ENCODE measurements around the gene MS4A14. TPM values are rescaled to one million over a fixed set of nuclear protein-coding genes. Genes with fewer than 3 reads are reported as not detected.

Gene MS4A14
- total RNA-seq, 2 experiments from 2014 or later: not detected

- Mint-ChIP-seq H3K36me3 (ENCODE audit: low read depth) (no peaks in the 10 kb centered on the region), H3K27ac (no peak overlapping the region), H3K4me1 (ENCODE audit: low read depth) (no peaks in the 10 kb centered on the region), H3K9me3 (peaks cover 2% of the 10 kb centered on the region), H3K27me3 (peaks cover 21% of the 10 kb centered on the region), H3K4me3 (no peak overlapping the region)
- Histone ChIP-seq H3K9me3 (ENCODE audit: control insufficient read depth in 1 of 2, insufficient read depth in 1 of 2, low read length in 2 of 2) (no peaks in the 10 kb centered on the region), H3K27me3 (ENCODE audit: control insufficient read depth in 1 of 2, insufficient read depth in 2 of 2, low read length in 2 of 2) (peaks cover 4 to 6% of the 10 kb centered on the region in 2 experiments), H3K4me1 (ENCODE audit: insufficient read depth, low read length) (no peaks in the 10 kb centered on the region), H3K36me3 (ENCODE audit: insufficient read depth, low read length) (no peaks in the 10 kb centered on the region), H3K27ac (ENCODE audit: low read depth in 1 of 2, low read length in 2 of 2) (no peak overlapping the region), H3K4me3 (ENCODE audit: low read length) (no peak overlapping the region)
- CTCF ChIA-PET: no interaction called here
- intact Hi-C loops (cut with DNase I, micrococcal nuclease): no loop called here
- TF ChIP-seq, protein P1, sequence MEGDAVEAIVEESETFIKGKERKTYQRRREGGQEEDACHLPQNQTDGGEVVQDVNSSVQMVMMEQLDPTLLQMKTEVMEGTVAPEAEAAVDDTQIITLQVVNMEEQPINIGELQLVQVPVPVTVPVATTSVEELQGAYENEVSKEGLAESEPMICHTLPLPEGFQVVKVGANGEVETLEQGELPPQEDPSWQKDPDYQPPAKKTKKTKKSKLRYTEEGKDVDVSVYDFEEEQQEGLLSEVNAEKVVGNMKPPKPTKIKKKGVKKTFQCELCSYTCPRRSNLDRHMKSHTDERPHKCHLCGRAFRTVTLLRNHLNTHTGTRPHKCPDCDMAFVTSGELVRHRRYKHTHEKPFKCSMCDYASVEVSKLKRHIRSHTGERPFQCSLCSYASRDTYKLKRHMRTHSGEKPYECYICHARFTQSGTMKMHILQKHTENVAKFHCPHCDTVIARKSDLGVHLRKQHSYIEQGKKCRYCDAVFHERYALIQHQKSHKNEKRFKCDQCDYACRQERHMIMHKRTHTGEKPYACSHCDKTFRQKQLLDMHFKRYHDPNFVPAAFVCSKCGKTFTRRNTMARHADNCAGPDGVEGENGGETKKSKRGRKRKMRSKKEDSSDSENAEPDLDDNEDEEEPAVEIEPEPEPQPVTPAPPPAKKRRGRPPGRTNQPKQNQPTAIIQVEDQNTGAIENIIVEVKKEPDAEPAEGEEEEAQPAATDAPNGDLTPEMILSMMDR (IDR thresholded peaks at IDR 0.05): no peak
- DNase-seq: no peak
- POLR2A ChIA-PET: no interaction called here
- no peak for ATAC-seq (ENCODE audit: poor library complexity)
Observed at GRCh38 chr11:60349990-60350389, 46.3 kb upstream of the MS4A14 start.

- Histone ChIP-seq H3K9me3 (ENCODE audit: control insufficient read depth in 1 of 2, insufficient read depth in 1 of 2, low read length in 2 of 2) (peaks cover 0 to 8% of the 10 kb centered on the region in 2 experiments), H3K27ac (ENCODE audit: low read depth in 1 of 2, low read length in 2 of 2) (no peak overlapping the region), H3K4me1 (ENCODE audit: insufficient read depth, low read length) (no peaks in the 10 kb centered on the region), H3K4me3 (ENCODE audit: low read length) (no peak overlapping the region), H3K27me3 (ENCODE audit: control insufficient read depth in 1 of 2, insufficient read depth in 2 of 2, low read length in 2 of 2) (no peaks in the 10 kb centered on the region), H3K36me3 (ENCODE audit: insufficient read depth, low read length) (no peaks in the 10 kb centered on the region)
- H3K36me3 Mint-ChIP-seq (ENCODE audit: low read depth): no peaks in the 10 kb centered on the region
- no peak for DNase-seq
- no peak overlapping the region for H3K4me3 Mint-ChIP-seq
- intact Hi-C loops (cut with DNase I, micrococcal nuclease): no loop called here
- peaks cover 3% of the 10 kb centered on the region for H3K27me3 Mint-ChIP-seq
- no peak overlapping the region for H3K27ac Mint-ChIP-seq
- TF ChIP-seq, protein P1 (IDR thresholded peaks at IDR 0.05): no peak
- ATAC-seq (ENCODE audit: poor library complexity): no peak
- ChIA-PET CTCF (no interaction called here), POLR2A (no interaction called here)
- no peaks in the 10 kb centered on the region for H3K4me1 Mint-ChIP-seq (ENCODE audit: low read depth)
- peaks cover 2% of the 10 kb centered on the region for H3K9me3 Mint-ChIP-seq
Observed at GRCh38 chr11:60357771-60358170, 38.5 kb upstream of the MS4A14 start.

DNA sequence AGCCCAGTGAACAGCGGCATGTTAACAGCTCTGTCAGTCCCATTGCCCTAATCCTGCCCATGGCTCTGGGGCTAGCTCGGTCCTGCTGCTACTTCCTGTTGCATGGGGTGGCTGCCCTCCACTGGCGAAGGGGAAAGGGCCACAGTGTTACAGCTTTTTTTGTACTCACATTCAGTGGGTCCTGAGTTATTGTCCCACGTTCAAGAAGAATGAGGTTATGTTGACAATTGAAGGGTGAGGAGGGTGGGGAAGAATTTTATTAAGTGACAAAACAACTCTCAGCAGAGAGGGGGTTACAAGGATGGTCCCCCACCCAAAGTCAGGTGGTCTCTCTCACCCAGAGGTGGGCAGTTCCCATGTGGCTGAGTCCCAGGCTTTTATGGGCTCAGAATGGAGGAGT is 35.6 kb upstream of the MS4A14 start:
- H3K4me3 ChIP-seq (ENCODE audit: low read length): no peak overlapping the region
- no peaks in the 10 kb centered on the region for H3K4me1 Mint-ChIP-seq (ENCODE audit: low read depth)
- CTCF ChIA-PET: no interaction called here
- peaks cover 17% of the 10 kb centered on the region for H3K27me3 Mint-ChIP-seq
- no peaks in the 10 kb centered on the region for H3K36me3 Mint-ChIP-seq (ENCODE audit: low read depth)
- H3K27ac ChIP-seq (ENCODE audit: low read depth in 1 of 2, low read length in 2 of 2): no peak overlapping the region
- H3K4me3 Mint-ChIP-seq: no peak overlapping the region
- no peaks in the 10 kb centered on the region for H3K9me3 Mint-ChIP-seq
- ATAC-seq (ENCODE audit: poor library complexity) (no peak), DNase-seq (no peak)
- POLR2A ChIA-PET: no interaction called here
- intact Hi-C loops (cut with DNase I, micrococcal nuclease): loop anchor here (5.0 kb wide), 2 partner anchors 122 to 127 kb away; no protein-coding TSS in a partner anchor
- H3K4me1 ChIP-seq (ENCODE audit: insufficient read depth, low read length): no peaks in the 10 kb centered on the region
- peaks cover 0 to 4% of the 10 kb centered on the region in 2 experiments for H3K27me3 ChIP-seq (ENCODE audit: control insufficient read depth in 1 of 2, insufficient read depth in 2 of 2, low read length in 2 of 2)
- no peak overlapping the region for H3K27ac Mint-ChIP-seq
- no peaks in the 10 kb centered on the region for H3K36me3 ChIP-seq (ENCODE audit: insufficient read depth, low read length)
- TF ChIP-seq, protein P1 (IDR thresholded peaks at IDR 0.05): no peak
- H3K9me3 ChIP-seq (ENCODE audit: control insufficient read depth in 1 of 2, insufficient read depth in 1 of 2, low read length in 2 of 2): peaks cover 0 to 8% of the 10 kb centered on the region in 2 experiments
